HEK293T (cell line): ENCODE measurements around the gene FGF14.

ENCODE experiments used
- CTCF ChIA-PET: fragments of 350-600 bp; formaldehyde crosslinking; extraction: SDS; loops from one replicate; lab custom pipeline; 2021; ENCODE audit warnings: antibody characterized with exemption, inconsistent platforms; lab: Yijun Ruan, JAX
- POLR2A ChIA-PET: fragments of 350-600 bp; formaldehyde crosslinking; extraction: SDS; loops from one replicate; lab custom pipeline; 2020; ENCODE audit warnings: antibody characterized with exemption, inconsistent platforms; lab: Yijun Ruan, JAX
- DNase-seq: peaks from one replicate; pipeline ENCODE4 v3.0.0; 2012; ENCODE audit warnings: mixed read lengths; ENCODE audit errors: extremely low spot score
- ARNT ChIP-seq: fragments of 450-650 bp; IDR thresholded peaks from 2 replicates; pipeline ENCODE4 v1.6.1; 2017; ENCODE audit warnings: mild to moderate bottlenecking
- BHLHE40 ChIP-seq: fragments of 450-650 bp; IDR thresholded peaks from 2 replicates; pipeline ENCODE4 v1.6.1; 2016; ENCODE audit warnings: mild to moderate bottlenecking, moderate library complexity, borderline replicate concordance
- CTBP1 ChIP-seq: fragments of 450-650 bp; IDR thresholded peaks from 2 replicates; pipeline ENCODE4 v1.6.1; 2016; ENCODE audit warnings: borderline replicate concordance
- ELF4 ChIP-seq: fragments of 450-650 bp; IDR thresholded peaks from 2 replicates; pipeline ENCODE4 v1.6.1; 2017; ENCODE audit warnings: antibody characterized with exemption
- FOXA1 ChIP-seq: fragments of 450-650 bp; IDR thresholded peaks from 2 replicates; pipeline ENCODE4 v1.6.1; 2016; ENCODE audit warnings: mild to moderate bottlenecking
- FOXK2 ChIP-seq: fragments of 450-650 bp; IDR thresholded peaks from 2 replicates; pipeline ENCODE4 v1.6.1; 2016; ENCODE audit warnings: mild to moderate bottlenecking
- FOXM1 ChIP-seq: fragments of 450-650 bp; IDR thresholded peaks from 2 replicates; pipeline ENCODE4 v1.6.1; 2017; ENCODE audit warnings: mild to moderate bottlenecking, borderline replicate concordance
- HDGF ChIP-seq: fragments of 450-650 bp; IDR thresholded peaks from 2 replicates; pipeline ENCODE4 v1.6.1; 2017; ENCODE audit warnings: antibody characterized with exemption, borderline replicate concordance
- L3MBTL2 ChIP-seq: fragments of 450-650 bp; conservative IDR thresholded peaks from 2 replicates; pipeline ENCODE4 v1.6.1; 2016; ENCODE audit warnings: mild to moderate bottlenecking
- LEF1 ChIP-seq: fragments of 450-650 bp; IDR thresholded peaks from 2 replicates; pipeline ENCODE4 v1.6.1; 2017; ENCODE audit warnings: mild to moderate bottlenecking, borderline replicate concordance
- NFRKB ChIP-seq: fragments of 450-650 bp; IDR thresholded peaks from 2 replicates; pipeline ENCODE4 v1.6.1; 2016; ENCODE audit warnings: mild to moderate bottlenecking, moderate library complexity
- PKNOX1 ChIP-seq: fragments of 450-650 bp; IDR thresholded peaks from 2 replicates; pipeline ENCODE4 v1.6.1; 2016
- SP1 ChIP-seq: fragments of 450-650 bp; IDR thresholded peaks from 2 replicates; pipeline ENCODE4 v1.6.1; 2017
- SUZ12 ChIP-seq: fragments of 450-650 bp; IDR thresholded peaks from 2 replicates; pipeline ENCODE4 v1.6.1; 2016; ENCODE audit warnings: mild to moderate bottlenecking
- TARDBP ChIP-seq: fragments of 450-650 bp; IDR thresholded peaks from 2 replicates; pipeline ENCODE4 v1.6.1; 2016
- ZNF384 ChIP-seq: fragments of 450-650 bp; IDR thresholded peaks from 2 replicates; pipeline ENCODE4 v1.6.1; 2016

Gene FGF14

GRCh38 chr13:101931186-101931585 is 470.7 kb downstream of the FGF14 start:
- POLR2A ChIA-PET: no interaction called here
- CTCF ChIA-PET: interaction anchor here (0.6 kb wide), 1 partner anchor 17 kb away, joined by 3 read pairs; no protein-coding TSS in a partner anchor
- no peak for DNase-seq
- no peak for TF ChIP-seq SUZ12
- no peak for TF ChIP-seq FOXA1
- no peak for TF ChIP-seq FOXK2
- no peak for TF ChIP-seq HDGF
- no peak for TF ChIP-seq NFRKB
- no peak for TF ChIP-seq PKNOX1
- no peak for TF ChIP-seq ARNT
- no peak for TF ChIP-seq LEF1
- TF ChIP-seq TARDBP: no peak
- no peak for TF ChIP-seq SP1
- TF ChIP-seq FOXM1: no peak
- no peak for TF ChIP-seq L3MBTL2
- no peak for TF ChIP-seq BHLHE40
- TF ChIP-seq ZNF384: no peak
- no peak for TF ChIP-seq CTBP1

- no peak for TF ChIP-seq SUZ12
- no peak for TF ChIP-seq CTBP1
- no peak for TF ChIP-seq L3MBTL2
- no peak for TF ChIP-seq LEF1
- TF ChIP-seq HDGF: no peak
- no peak for TF ChIP-seq TARDBP
- no peak for TF ChIP-seq PKNOX1
- no peak for TF ChIP-seq FOXA1
- no peak for TF ChIP-seq FOXM1
- DNase-seq: no peak
- ChIA-PET CTCF (interaction anchor here (0.6 kb wide), 1 partner anchor 18 kb away, joined by 3 read pairs; no protein-coding TSS in a partner anchor), POLR2A (no interaction called here)
Observed at GRCh38 chr13:101930331-101930730, 471.5 kb downstream of the FGF14 start.

GRCh38 chr13:101925731-101926130 is 476.1 kb downstream of the FGF14 start:
- no peak for TF ChIP-seq NFRKB
- TF ChIP-seq BHLHE40: no peak
- no peak for TF ChIP-seq CTBP1
- no peak for TF ChIP-seq FOXK2
- TF ChIP-seq ZNF384: no peak
- no peak for TF ChIP-seq ARNT
- no peak for TF ChIP-seq PKNOX1
- no peak for TF ChIP-seq FOXA1
- TF ChIP-seq SP1: no peak
- no peak for TF ChIP-seq ELF4
- no peak for TF ChIP-seq SUZ12
- TF ChIP-seq TARDBP: no peak
- no peak for TF ChIP-seq FOXM1
- no peak for TF ChIP-seq L3MBTL2
- no peak for DNase-seq
- CTCF ChIA-PET: no interaction called here
- POLR2A ChIA-PET: no interaction called here

GRCh38 chr13:101919541-101920181 is 482.2 kb downstream of the FGF14 start:
- POLR2A ChIA-PET: no interaction called here
- TF ChIP-seq ELF4 (no peak), SUZ12 (no peak), LEF1 (no peak), NFRKB (no peak), PKNOX1 (no peak), BHLHE40 (no peak), HDGF (no peak), SP1 (no peak), CTBP1 (no peak), FOXK2 (no peak), ZNF384 (no peak), ARNT (no peak), TARDBP (no peak), FOXM1 (no peak), FOXA1 (no peak), L3MBTL2 (no peak)
- no peak for DNase-seq
- CTCF ChIA-PET: interaction anchor here (0.7 kb wide), 1 partner anchor 29 kb away, joined by 3 read pairs; no protein-coding TSS in a partner anchor

GRCh38 chr13:101917833-101918661 is 483.8 kb downstream of the FGF14 start:
- POLR2A ChIA-PET: no interaction called here
- no peak for TF ChIP-seq SUZ12
- TF ChIP-seq SP1: no peak
- TF ChIP-seq TARDBP: no peak
- TF ChIP-seq BHLHE40: no peak
- no peak for TF ChIP-seq FOXM1
- TF ChIP-seq ARNT: no peak
- no peak for TF ChIP-seq FOXA1
- TF ChIP-seq NFRKB: no peak
- no peak for TF ChIP-seq FOXK2
- no peak for TF ChIP-seq PKNOX1
- TF ChIP-seq ELF4: no peak
- no peak for TF ChIP-seq ZNF384
- DNase-seq: no peak
- CTCF ChIA-PET: no interaction called here
